Measurements from ENCODE around the gene TMEFF2. TPM values are rescaled to one million over a fixed set of nuclear protein-coding genes. Genes with fewer than 3 reads are reported as not detected.

TMEFF2 gene
- total RNA-seq, 1 donor from 2014 or later = 23.9 TPM

DNA sequence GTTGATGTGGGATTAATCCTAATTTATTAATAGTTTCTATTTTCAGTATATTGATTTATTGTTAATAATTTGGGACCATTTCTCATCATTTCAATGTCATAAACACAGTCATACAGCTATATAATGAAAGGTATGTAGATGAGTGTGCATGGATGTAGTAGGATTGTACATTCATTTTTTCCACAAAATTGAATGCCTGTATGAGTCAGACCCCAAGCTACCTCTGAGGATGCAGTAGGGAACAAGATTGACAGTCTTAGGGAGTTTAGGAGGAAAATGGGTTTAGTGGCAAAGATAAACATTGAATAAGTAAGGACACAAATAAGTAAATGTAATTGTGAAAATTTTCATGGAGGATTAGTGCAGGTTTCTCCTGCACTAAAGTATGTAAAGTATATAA lies 14.1 kb upstream of the TMEFF2 start:
- Mint-ChIP-seq H3K27ac (ENCODE audit: unreplicated experiment) (no peak overlapping the region), H3K9me3 (ENCODE audit: unreplicated experiment) (peaks cover 2% of the 10 kb centered on the region), H3K4me3 (ENCODE audit: unreplicated experiment) (no peak overlapping the region), H3K27me3 (ENCODE audit: unreplicated experiment) (no peaks in the 10 kb centered on the region), H3K4me1 (ENCODE audit: low read depth, unreplicated experiment) (no peaks in the 10 kb centered on the region), H3K36me3 (ENCODE audit: unreplicated experiment) (no peaks in the 10 kb centered on the region)
- TF ChIP-seq, protein P1, sequence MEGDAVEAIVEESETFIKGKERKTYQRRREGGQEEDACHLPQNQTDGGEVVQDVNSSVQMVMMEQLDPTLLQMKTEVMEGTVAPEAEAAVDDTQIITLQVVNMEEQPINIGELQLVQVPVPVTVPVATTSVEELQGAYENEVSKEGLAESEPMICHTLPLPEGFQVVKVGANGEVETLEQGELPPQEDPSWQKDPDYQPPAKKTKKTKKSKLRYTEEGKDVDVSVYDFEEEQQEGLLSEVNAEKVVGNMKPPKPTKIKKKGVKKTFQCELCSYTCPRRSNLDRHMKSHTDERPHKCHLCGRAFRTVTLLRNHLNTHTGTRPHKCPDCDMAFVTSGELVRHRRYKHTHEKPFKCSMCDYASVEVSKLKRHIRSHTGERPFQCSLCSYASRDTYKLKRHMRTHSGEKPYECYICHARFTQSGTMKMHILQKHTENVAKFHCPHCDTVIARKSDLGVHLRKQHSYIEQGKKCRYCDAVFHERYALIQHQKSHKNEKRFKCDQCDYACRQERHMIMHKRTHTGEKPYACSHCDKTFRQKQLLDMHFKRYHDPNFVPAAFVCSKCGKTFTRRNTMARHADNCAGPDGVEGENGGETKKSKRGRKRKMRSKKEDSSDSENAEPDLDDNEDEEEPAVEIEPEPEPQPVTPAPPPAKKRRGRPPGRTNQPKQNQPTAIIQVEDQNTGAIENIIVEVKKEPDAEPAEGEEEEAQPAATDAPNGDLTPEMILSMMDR (IDR thresholded peaks at IDR 0.05; ENCODE audit: partially characterized antibody, unreplicated experiment) = no peak
- no peak for DNase-seq

DNA sequence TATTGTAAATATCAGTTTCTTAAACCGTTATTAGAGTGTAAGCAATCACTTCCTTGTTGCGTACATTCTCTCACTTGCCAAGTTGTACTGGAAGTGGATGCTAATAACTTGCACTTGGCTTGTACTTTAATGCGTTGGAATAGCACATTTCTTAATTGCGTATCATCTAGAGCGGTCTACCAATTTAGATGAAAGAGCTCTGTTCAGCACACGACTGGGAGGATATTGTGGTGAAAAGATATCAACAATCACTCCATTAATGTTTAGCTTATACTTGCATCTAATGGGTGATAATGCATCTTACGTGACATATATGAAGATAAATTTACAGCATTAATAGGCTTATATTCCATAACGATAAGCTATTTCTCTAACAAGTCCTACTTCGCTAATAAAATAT lies 11.7 kb upstream of the TMEFF2 start:
- no peak overlapping the region for H3K27ac Mint-ChIP-seq (ENCODE audit: unreplicated experiment)
- no peaks in the 10 kb centered on the region for H3K36me3 Mint-ChIP-seq (ENCODE audit: unreplicated experiment)
- TF ChIP-seq, protein P1 (IDR thresholded peaks at IDR 0.05; ENCODE audit: partially characterized antibody, unreplicated experiment) = no peak
- H3K27me3 Mint-ChIP-seq (ENCODE audit: unreplicated experiment) = no peaks in the 10 kb centered on the region
- H3K4me1 Mint-ChIP-seq (ENCODE audit: low read depth, unreplicated experiment) = no peaks in the 10 kb centered on the region
- no peak overlapping the region for H3K4me3 Mint-ChIP-seq (ENCODE audit: unreplicated experiment)
- DNase-seq = no peak
- no peaks in the 10 kb centered on the region for H3K9me3 Mint-ChIP-seq (ENCODE audit: unreplicated experiment)

DNA sequence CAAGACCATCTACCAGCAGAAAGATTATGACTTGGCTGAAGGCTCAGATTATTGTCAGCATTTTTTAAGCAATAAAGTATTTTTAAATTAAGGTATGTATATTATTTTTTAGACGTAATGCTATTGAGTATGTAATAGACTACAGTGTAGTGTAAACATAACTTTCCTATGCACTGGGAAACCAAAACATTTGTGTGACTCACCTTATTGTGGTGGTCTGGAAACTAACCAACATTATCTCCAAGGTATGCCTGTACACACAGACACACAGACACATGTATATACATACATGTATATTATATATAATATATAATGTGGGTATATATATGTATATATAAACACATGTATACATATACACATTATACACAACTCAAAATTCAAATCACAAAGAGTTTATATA lies 9.1 kb upstream of the TMEFF2 start:
- Mint-ChIP-seq H3K4me3 (ENCODE audit: unreplicated experiment) (no peak overlapping the region), H3K36me3 (ENCODE audit: unreplicated experiment) (no peaks in the 10 kb centered on the region), H3K4me1 (ENCODE audit: low read depth, unreplicated experiment) (no peaks in the 10 kb centered on the region), H3K27me3 (ENCODE audit: unreplicated experiment) (no peaks in the 10 kb centered on the region), H3K27ac (ENCODE audit: unreplicated experiment) (no peak overlapping the region), H3K9me3 (ENCODE audit: unreplicated experiment) (no peaks in the 10 kb centered on the region)
- TF ChIP-seq, protein P1 (IDR thresholded peaks at IDR 0.05; ENCODE audit: partially characterized antibody, unreplicated experiment) = no peak
- DNase-seq = no peak

DNA sequence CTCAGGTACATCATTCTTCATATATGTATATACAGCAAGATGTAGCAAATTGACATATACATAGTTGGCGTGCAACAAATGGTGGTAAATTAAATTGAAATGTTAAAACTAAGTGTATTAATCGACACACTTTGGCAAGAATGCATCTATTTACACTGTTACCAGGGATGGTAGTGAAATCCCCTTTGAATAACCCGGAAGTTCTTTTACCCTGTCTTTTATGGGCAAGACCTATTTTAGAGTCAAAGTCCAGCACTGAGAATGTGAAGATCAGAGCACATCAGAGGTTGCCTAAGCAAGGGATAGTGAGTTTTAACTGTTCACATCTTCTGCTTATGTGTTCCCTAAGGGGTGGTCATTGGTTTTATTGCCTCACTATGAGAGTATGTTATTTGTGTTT lies 7.6 kb upstream of the TMEFF2 start:
- Mint-ChIP-seq H3K4me1 (ENCODE audit: low read depth, unreplicated experiment) (no peaks in the 10 kb centered on the region), H3K9me3 (ENCODE audit: unreplicated experiment) (no peaks in the 10 kb centered on the region), H3K4me3 (ENCODE audit: unreplicated experiment) (no peak overlapping the region)

DNA sequence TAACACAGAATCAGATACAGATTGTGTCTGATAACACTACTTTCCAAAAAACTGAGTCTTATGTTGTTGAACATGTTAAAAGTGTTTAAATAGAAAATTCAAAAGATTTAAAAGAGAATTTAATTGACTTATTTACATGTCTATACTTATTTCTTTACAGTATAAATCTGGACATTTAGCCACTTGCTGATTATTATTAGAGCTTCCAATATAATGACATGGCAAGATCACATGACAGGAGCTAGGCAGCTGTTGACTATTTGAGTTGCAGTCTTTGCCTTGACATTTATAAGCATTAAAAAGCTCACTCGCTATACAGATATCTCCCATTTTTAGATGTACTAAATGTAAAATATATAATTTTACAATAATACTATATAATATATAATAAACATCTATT lies 6.4 kb upstream of the TMEFF2 start:
- peaks cover 2% of the 10 kb centered on the region for H3K27me3 Mint-ChIP-seq (ENCODE audit: unreplicated experiment)
- DNase-seq = no peak
- TF ChIP-seq, protein P1 (IDR thresholded peaks at IDR 0.05; ENCODE audit: partially characterized antibody, unreplicated experiment) = no peak
- peaks cover 3% of the 10 kb centered on the region for H3K9me3 Mint-ChIP-seq (ENCODE audit: unreplicated experiment)
- H3K27ac Mint-ChIP-seq (ENCODE audit: unreplicated experiment) = no peak overlapping the region
- peaks cover 3% of the 10 kb centered on the region for H3K4me1 Mint-ChIP-seq (ENCODE audit: low read depth, unreplicated experiment)
- no peaks in the 10 kb centered on the region for H3K36me3 Mint-ChIP-seq (ENCODE audit: unreplicated experiment)
- H3K4me3 Mint-ChIP-seq (ENCODE audit: unreplicated experiment) = no peak overlapping the region

More for the DNA sequence above, 7.6 kb upstream of the TMEFF2 start:
- Mint-ChIP-seq H3K27me3 (ENCODE audit: unreplicated experiment) (no peaks in the 10 kb centered on the region), H3K36me3 (ENCODE audit: unreplicated experiment) (no peaks in the 10 kb centered on the region), H3K27ac (ENCODE audit: unreplicated experiment) (no peak overlapping the region)
- no peak for DNase-seq
- TF ChIP-seq, protein P1 (IDR thresholded peaks at IDR 0.05; ENCODE audit: partially characterized antibody, unreplicated experiment) = no peak

Data from glutamatergic neuron (in vitro differentiated cells).